ENCODE results near the gene PER3. TPM values are rescaled to one million over a fixed set of nuclear protein-coding genes. Genes with fewer than 3 reads are reported as not detected.

The PER3 gene
- total and polyA plus RNA-seq, 2 of the 8 experiments (the other 6 are each of a cell fraction or from before 2014, with no cell fraction given): 8.3 to 9.3 TPM

DNA sequence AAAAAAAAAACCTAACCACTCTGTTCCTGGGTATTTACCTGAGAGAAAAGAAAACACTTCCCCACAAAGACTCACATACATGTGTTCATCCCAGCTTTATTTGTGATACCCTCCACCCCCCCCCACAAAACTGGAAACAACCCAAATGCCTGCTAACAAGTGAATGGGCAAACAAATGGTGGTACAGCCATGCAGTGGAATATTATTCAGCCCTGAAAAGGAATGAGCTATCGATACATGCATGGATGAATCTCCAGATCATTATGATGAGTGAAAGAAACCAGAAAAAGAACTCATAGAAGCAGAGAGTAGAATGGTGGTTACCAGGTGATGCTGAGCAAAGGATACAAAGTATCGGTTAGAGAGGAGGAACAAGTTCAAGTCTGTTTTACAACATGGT lies 106.8 kb downstream of the PER3 start:
- ChIA-PET CTCF (ENCODE audit: partially characterized antibody) (interaction anchor here (1.7 to 1.8 kb wide), 2 partner anchors 83 to 224 kb away, joined by 4 to 5 read pairs; no protein-coding TSS in a partner anchor), POLR2A (ENCODE audit: partially characterized antibody) (no interaction called here)
- no peak for TF ChIP-seq CTBP2 (IDR thresholded peaks at IDR 0.05; ENCODE audit: borderline replicate concordance, insufficient read depth, insufficient read length, low read length)
- no peak for TF ChIP-seq USF2 (IDR thresholded peaks at IDR 0.05; ENCODE audit: low read length)
- 0 out of 2 replicates have a peak, but pooled peaks have one; percentile 15 for TF ChIP-seq KDM1A (IDR thresholded peaks at IDR 0.05; ENCODE audit: borderline replicate concordance, low read length)
- TF ChIP-seq GABPA (IDR thresholded peaks at IDR 0.05; ENCODE audit: borderline replicate concordance, insufficient read depth, low read length): no peak
- TF ChIP-seq GTF2F1 (IDR thresholded peaks at IDR 0.05; ENCODE audit: borderline replicate concordance, low read depth, low read length): no peak
- no peak for TF ChIP-seq CEBPB (IDR thresholded peaks at IDR 0.05; ENCODE audit: low read depth, low read length)
- FAIRE-seq (no peak), DNase-seq (ENCODE audit: low read depth in 1 of 2, low spot score in 2 of 2) (no peak)
- Histone ChIP-seq H4K8ac (ENCODE audit: extremely low read depth, insufficient read depth, low read length) (no peak overlapping the region), H4K20me1 (replicated peaks in 1 of 2; ENCODE audit: control insufficient read depth in 1 of 2, insufficient read depth in 2 of 2, low read length in 2 of 2) (no peaks in the 10 kb centered on the region), H3K56ac (replicated peaks; ENCODE audit: insufficient read length, low read depth, low read length) (no peak overlapping the region), H3K23ac (ENCODE audit: insufficient read length) (no peak overlapping the region), H3K14ac (ENCODE audit: insufficient read length) (no peak overlapping the region), H3K27ac (ENCODE audit: low read depth, low read length) (no peak overlapping the region), H3K18ac (ENCODE audit: extremely low read depth, low read length) (no peak overlapping the region), H3K27me3 (replicated peaks in 1 of 4; ENCODE audit: control insufficient read depth in 3 of 4, extremely low read depth in 1 of 4, insufficient read depth in 3 of 4, low read length in 3 of 4) (no peaks in the 10 kb centered on the region), H3K4me2 (ENCODE audit: insufficient read depth in 1 of 2, low read depth in 2 of 2, low read length in 2 of 2) (no peak overlapping the region), H3K9ac (replicated peaks in 1 of 4; ENCODE audit: extremely low read depth in 1 of 4, low read depth in 3 of 4, low read length in 3 of 4) (no peak overlapping the region), H2AK5ac (ENCODE audit: low read depth, low read length) (no peak overlapping the region), H3K23me2 (ENCODE audit: low read depth, low read length) (no peaks in the 10 kb centered on the region), H2AFZ (ENCODE audit: low read length) (no peak overlapping the region), H2BK20ac (ENCODE audit: low read length) (no peak overlapping the region), H3K79me2 (ENCODE audit: control insufficient read depth in 1 of 2, insufficient read depth in 2 of 2, low read length in 2 of 2) (no peaks in the 10 kb centered on the region), H3K4me1 (replicated peaks in 1 of 4; ENCODE audit: control insufficient read depth in 3 of 4, insufficient read depth in 4 of 4, low read length in 3 of 4) (no peaks in the 10 kb centered on the region), H2BK120ac (replicated peaks; ENCODE audit: low read depth, low read length) (no peak overlapping the region), H4K91ac (replicated peaks; ENCODE audit: insufficient read length, low read length) (no peak overlapping the region), H3K4me3 (ENCODE audit: extremely low read depth in 1 of 4, insufficient read depth in 2 of 4, low read depth in 3 of 4, low read length in 4 of 4) (no peak overlapping the region), H3K36me3 (ENCODE audit: control insufficient read depth in 2 of 4, insufficient read depth in 4 of 4, low read length in 3 of 4) (no peaks in the 10 kb centered on the region), H2BK12ac (ENCODE audit: low read depth, low read length) (no peak overlapping the region), H3K4ac (replicated peaks; ENCODE audit: insufficient read length, low read depth, low read length) (no peak overlapping the region), H3K79me1 (ENCODE audit: low read depth, low read length) (no peaks in the 10 kb centered on the region), H4K5ac (ENCODE audit: insufficient read length, low read depth, low read length) (no peak overlapping the region), H3K9me3 (ENCODE audit: insufficient read depth in 2 of 2, low read depth in 1 of 2, low read length in 1 of 2) (peaks cover 0 to 3% of the 10 kb centered on the region in 2 experiments; a peak in 1 of 4 replicates), H2BK5ac (ENCODE audit: low read depth, low read length) (no peak overlapping the region), H2BK15ac (ENCODE audit: low read length) (no peak overlapping the region)
- 90% methylated on average over 2 of the region's 2 CpGs; no CpG with 5 or more reads in 1 of the 2 experiments for WGBS, 2 experiments (ENCODE audit: extremely low coverage in 1 of 2, insufficient coverage in 1 of 2, insufficient read length in 1 of 2, insufficient replicate concordance in 2 of 2, low coverage in 1 of 2, low lambda C conversion rate in 2 of 2, missing lambda C conversion rate in 1 of 2)

Data from H1 (cell line).